Activated CD4-positive, CD25-positive, alpha-beta regulatory T cell treated with anti-CD3 and anti-CD28 coated beads, Interleukin-2, amount 50 U/mL, for 24 hours (primary cell): ENCODE data around the gene TLK1.
A peak's percentile ranks its signal among the peaks of the same experiment; 100 is the strongest.

Experiments
- ATAC-seq, 2 donors: fragments of 150-1000 bp; cut with Tn5 transposase; one replicate each; pipeline ENCODE4 v1.10.0; 2021; ENCODE audit warnings: mild to moderate bottlenecking in 1 of 2, moderate library complexity in 1 of 2

Gene TLK1

DNA sequence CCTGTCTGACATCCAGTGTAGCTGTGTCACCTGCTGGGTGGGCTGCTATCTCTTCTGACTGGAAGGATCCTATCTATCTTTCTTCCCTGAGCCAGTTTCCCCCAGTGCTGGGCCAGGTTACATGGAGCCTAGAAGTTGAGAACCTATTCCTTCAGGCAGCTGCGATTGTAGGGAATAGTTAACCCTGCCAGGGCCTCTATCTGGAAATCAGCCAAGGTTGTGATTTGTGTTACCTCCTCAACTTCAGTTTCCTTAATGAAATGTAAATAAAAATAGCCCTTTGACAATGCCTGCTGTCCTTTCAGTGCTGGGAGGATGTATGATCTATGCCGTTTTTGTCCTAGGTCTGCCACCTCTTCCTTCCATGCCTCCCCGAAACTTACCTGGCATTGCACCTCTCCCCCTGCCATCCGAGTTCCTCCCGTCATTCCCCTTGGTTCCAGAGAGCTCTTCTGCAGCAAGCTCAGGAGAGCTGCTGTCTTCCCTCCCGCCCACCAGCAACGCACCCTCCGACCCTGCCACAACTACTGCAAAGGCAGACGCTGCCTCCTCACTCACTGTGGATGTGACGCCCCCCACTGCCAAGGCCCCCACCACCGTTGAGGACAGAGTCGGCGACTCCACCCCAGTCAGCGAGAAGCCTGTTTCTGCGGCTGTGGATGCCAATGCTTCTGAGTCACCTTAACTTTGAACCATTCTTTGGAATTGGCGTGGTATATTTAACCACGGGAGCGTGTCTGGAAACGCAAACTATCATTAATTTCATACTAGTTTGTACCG is 195.1 kb downstream of the TLK1 start:
- ATAC-seq: no peak

GRCh38 chr2:170963386-170963785 is 197.3 kb downstream of the TLK1 start:
- no peak for ATAC-seq

DNA sequence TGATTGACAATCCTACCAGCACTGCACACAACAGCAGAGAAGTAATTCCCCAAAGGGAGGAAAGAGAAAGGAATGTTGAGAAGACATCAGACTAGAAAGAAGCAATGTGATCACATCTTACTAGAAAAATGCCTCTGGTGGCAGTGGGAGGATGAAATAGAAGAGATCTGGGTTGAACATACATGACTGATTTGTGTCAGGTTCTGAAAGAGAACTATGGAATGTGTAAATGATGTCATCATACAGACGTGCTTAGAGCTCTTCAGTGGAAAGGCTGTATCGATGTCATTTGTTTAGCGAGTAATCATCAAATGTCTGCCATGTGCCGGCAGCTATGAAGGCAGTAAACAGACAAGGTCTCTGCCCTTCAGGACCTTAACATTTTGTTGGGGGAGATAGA is 206.8 kb downstream of the TLK1 start:
- no peak for ATAC-seq

- peak in 1 of 2 donors; percentile 17 for ATAC-seq
Measured at GRCh38 chr2:170950221-170950761, 210.4 kb downstream of the TLK1 start.

DNA sequence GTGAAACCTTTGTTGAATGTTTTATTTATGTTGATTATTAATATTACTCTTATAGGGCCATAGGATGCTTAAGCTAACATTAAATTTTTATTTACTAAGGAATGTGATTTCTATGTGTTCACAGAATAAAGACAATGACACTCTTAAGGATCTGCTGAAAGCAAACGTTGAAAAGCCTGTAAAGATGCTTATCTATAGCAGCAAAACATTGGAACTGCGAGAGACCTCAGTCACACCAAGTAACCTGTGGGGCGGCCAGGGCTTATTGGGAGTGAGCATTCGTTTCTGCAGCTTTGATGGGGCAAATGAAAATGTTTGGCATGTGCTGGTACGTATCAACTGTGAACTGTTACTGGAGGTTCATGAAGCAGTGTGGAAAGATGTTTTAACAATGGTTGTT is 211.3 kb downstream of the TLK1 start:
- no peak for ATAC-seq

GRCh38 chr2:170944545-170944944 is 216.1 kb downstream of the TLK1 start:
- ATAC-seq: no peak

GRCh38 chr2:170943596-170943995 is 217.1 kb downstream of the TLK1 start:
- ATAC-seq: no peak

- ATAC-seq: no peak
Measured at GRCh38 chr2:170943041-170943440, 217.7 kb downstream of the TLK1 start.

DNA sequence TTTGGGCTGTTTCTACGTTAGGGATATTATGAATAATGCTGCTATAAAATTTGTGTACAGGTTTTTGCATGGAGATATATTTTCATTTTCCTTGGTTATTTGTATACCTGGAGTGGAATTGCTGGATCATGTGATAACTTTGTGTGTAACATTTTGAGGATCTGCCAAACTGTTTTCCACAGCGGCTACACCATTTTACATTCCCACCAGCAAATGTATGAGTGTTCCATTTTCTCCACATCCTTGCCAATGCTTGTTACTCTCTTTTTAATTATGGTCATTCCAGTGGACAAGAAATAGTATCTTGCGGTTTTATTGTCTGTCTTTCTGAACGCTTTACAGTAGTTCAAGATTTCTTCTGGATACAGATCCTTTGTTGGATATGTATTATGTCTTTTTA is 218.1 kb downstream of the TLK1 start:
- no peak for ATAC-seq
